ENCODE results near the gene IL36RN.

DNA sequence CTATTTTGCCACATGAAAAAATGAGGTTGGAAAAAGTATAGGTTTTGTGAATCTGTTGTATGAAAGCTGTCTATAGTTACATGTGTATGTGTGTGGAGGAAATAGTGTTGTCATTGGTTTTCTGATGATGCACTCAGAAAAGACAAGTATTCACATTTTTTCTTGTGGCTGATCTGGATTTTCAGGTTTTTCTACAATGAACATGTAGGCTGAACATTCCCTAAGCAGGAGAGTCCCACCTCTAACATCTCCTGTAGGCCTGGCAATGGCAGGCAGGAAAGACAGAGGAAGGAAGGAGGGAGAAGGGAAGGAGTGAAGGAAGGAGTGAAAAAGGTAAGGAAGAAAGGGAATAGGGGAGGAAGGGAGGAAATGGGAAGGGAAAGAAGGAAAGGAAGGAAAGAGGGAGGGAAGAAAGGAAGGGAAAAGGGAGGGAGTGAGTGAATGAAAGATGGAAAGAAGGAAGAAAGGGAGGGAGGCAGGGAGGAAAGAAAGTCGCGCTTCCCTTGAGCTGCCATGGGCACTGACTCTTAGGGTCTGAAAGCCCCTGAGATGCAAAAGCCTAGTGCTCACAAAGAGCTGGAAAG lies 495 bp upstream of the IL36RN start:
- TF ChIP-seq, protein P1, sequence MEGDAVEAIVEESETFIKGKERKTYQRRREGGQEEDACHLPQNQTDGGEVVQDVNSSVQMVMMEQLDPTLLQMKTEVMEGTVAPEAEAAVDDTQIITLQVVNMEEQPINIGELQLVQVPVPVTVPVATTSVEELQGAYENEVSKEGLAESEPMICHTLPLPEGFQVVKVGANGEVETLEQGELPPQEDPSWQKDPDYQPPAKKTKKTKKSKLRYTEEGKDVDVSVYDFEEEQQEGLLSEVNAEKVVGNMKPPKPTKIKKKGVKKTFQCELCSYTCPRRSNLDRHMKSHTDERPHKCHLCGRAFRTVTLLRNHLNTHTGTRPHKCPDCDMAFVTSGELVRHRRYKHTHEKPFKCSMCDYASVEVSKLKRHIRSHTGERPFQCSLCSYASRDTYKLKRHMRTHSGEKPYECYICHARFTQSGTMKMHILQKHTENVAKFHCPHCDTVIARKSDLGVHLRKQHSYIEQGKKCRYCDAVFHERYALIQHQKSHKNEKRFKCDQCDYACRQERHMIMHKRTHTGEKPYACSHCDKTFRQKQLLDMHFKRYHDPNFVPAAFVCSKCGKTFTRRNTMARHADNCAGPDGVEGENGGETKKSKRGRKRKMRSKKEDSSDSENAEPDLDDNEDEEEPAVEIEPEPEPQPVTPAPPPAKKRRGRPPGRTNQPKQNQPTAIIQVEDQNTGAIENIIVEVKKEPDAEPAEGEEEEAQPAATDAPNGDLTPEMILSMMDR (conservative IDR thresholded peaks at IDR 0.05), result no peak
- no peak for TF ChIP-seq ZFX (IDR thresholded peaks at IDR 0.05)

All from C4-2B (cell line).